Thyroid gland (tissue), 4 donors: ENCODE measurements around the gene PIGL. TPM values are rescaled to one million over a fixed set of nuclear protein-coding genes. Genes with fewer than 3 reads are reported as not detected.
"Not testable (repeated sequence)": the region's sequence is repeated elsewhere in the genome, so short reads cannot be mapped to it uniquely, and the experiment has no call there.

Experiments used
- DNase-seq, 2 donors: peaks; one replicate each; pipeline ENCODE4 v3.0.0-alpha.2; 2019
- H3K27ac ChIP-seq, 3 donors: fragments of 200-600 bp; sonication (generic); 1 replicate in 2 of 3; 2 replicates in 1 of 3; pipeline ENCODE4 v1.5.1; 2016 to 2019; ENCODE audit warnings: mild to moderate bottlenecking in 1 of 3, moderate library complexity in 1 of 3
- H3K27me3 ChIP-seq: fragments of 200-600 bp; sonication (generic); one replicate; pipeline ENCODE4 v1.5.1; 2019
- H3K36me3 ChIP-seq, 2 donors: fragments of 200-600 bp; sonication (generic); one replicate each; pipeline ENCODE4 v1.5.1; 2016 to 2019
- H3K4me1 ChIP-seq, 2 donors: fragments of 200-600 bp; sonication (generic); one replicate each; pipeline ENCODE4 v1.5.1; 2017 to 2019
- H3K4me3 ChIP-seq, 3 donors: fragments of 200-600 bp; sonication (generic); replicated peaks in 1 of 3; 1 replicate in 2 of 3; 2 replicates in 1 of 3; pipeline ENCODE4 v1.5.1; 2016; ENCODE audit warnings: mild to moderate bottlenecking in 1 of 3
- H3K9me3 ChIP-seq: fragments of 200-600 bp; sonication (generic); one replicate; pipeline ENCODE4 v1.5.1; 2017
- CTCF ChIP-seq, 6 experiments: fragments of 200-600 bp in 3 of 6; fragments of 450-650 bp in 3 of 6; sonication (generic) in 3 of 6; IDR thresholded peaks; one replicate each; pipeline ENCODE4 v1.5.1; 2016 to 2019; ENCODE audit warnings: antibody characterized with exemption in 6 of 6, mild to moderate bottlenecking in 2 of 6, inconsistent platforms in 1 of 6, moderate library complexity in 1 of 6
- POLR2A ChIP-seq, 2 donors: fragments of 450-650 bp; IDR thresholded peaks; one replicate each; pipeline ENCODE4 v1.6.1; 2017; ENCODE audit warnings: antibody characterized with exemption in 2 of 2, mild to moderate bottlenecking in 2 of 2, moderate library complexity in 1 of 2
- WGBS, 2 donors: methylation state at CpG; one replicate each; pipeline ENCODE4 v1.1.5; 2017; 5-methylcytosine and 5-hydroxymethylcytosine counted together
- intact Hi-C: fragments of 100-400 bp; cut with DNase I; formaldehyde crosslinking; loops from one replicate; pipeline ENCODE4 v1.15.1; 2023
- total RNA-seq, 4 donors: library from RNA; depleted of rRNA; stranded (reverse); fragments of >200 nt; gene quantifications; one replicate each; pipeline ENCODE4 v1.2.3, GENCODE V29; 2016

The PIGL gene
- total RNA-seq, 4 donors from 2014 or later = 48.8 to 96.0 (median 60.9) TPM

- Histone ChIP-seq H3K27ac (no peak overlapping the region), H3K4me1 (peaks cover 5 to 11% of the 10 kb centered on the region in 2 donors), H3K36me3 (peaks cover 4 to 9% of the 10 kb centered on the region in 2 donors), H3K9me3 (no peaks in the 10 kb centered on the region), H3K27me3 (no peaks in the 10 kb centered on the region), H3K4me3 (no peak overlapping the region)
- no peak for TF ChIP-seq CTCF (IDR thresholded peaks at IDR 0.05)
- TF ChIP-seq POLR2A (IDR thresholded peaks at IDR 0.05) = no peak
- no peak for DNase-seq
- 85 to 87% methylated on average over 3 of the region's 3 CpGs for WGBS, 2 donors
- intact Hi-C loops = no loop called here
These were observed 27.1 kb upstream of the PIGL start for GRCh38 chr17:16189791-16190348.

DNA sequence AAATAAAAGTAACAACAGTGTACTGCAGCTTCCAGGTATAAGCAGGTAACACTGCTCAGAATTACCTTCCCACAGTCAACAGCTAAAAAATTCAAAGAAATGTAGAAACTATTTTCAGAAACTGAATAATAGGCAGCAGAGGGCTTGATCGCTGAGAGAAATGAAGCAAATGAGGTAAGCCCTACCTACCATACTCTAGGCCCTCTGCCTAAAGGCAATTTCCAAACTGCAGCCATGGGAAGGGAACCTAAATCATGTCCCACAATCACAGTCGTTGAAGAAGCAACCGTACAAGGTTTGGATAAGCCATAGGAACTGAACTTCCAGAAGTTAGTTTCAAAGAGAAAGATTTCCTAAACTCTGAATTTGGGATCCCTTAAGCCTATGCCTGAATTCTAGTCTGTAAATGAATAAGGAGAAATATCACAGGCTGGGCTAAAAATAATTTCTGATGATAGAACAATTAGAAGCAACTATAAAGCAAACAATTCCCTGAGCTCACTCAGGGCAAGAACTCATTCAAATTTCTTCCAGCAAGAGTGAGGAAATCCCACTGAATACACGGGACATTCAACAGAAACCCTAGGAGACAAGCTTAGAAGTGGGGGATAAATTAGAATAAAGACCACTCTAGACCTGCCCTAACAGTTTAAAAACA, 26.2 kb upstream of the PIGL start:
- Histone ChIP-seq H3K27ac (no peak overlapping the region), H3K27me3 (no peaks in the 10 kb centered on the region), H3K36me3 (peaks cover 4 to 7% of the 10 kb centered on the region in 2 donors), H3K4me1 (peaks cover 5 to 11% of the 10 kb centered on the region in 2 donors), H3K4me3 (no peak overlapping the region), H3K9me3 (no peaks in the 10 kb centered on the region)
- 75 to 82% methylated on average over 4 of the region's 4 CpGs for WGBS, 2 donors
- DNase-seq = no peak
- no peak for TF ChIP-seq CTCF (IDR thresholded peaks at IDR 0.05)
- no peak for TF ChIP-seq POLR2A (IDR thresholded peaks at IDR 0.05)
- intact Hi-C loops = no loop called here

DNA sequence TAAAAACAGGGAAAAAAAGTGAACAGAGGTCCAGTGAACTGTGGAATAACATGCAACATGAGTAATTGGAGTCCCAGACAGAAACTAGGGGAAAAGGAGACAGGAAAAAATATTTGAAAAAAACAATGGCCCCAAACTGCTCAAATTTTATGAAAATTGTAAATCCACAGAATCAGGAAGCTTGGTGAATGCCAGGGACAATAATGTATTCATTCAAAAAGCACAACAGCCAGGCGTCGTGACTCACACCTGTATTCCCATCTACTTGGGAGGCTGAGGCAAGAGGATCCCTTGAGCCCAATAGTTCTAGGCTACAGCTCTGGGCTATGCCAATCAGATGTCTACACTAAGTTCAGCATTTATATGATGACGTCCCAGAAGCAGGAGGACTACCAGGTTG, 25.4 kb upstream of the PIGL start:
- no peak for TF ChIP-seq CTCF (IDR thresholded peaks at IDR 0.05)
- no peak for TF ChIP-seq POLR2A (IDR thresholded peaks at IDR 0.05)
- Histone ChIP-seq H3K4me1 (peaks cover 5 to 11% of the 10 kb centered on the region in 2 donors), H3K4me3 (no peak overlapping the region), H3K9me3 (no peaks in the 10 kb centered on the region), H3K27ac (no peak overlapping the region), H3K36me3 (peaks cover 4% of the 10 kb centered on the region in 2 donors), H3K27me3 (no peaks in the 10 kb centered on the region)
- no peak for DNase-seq
- 78 to 90% methylated on average over 3 of the region's 3 CpGs for WGBS, 2 donors
- intact Hi-C loops = no loop called here

DNA sequence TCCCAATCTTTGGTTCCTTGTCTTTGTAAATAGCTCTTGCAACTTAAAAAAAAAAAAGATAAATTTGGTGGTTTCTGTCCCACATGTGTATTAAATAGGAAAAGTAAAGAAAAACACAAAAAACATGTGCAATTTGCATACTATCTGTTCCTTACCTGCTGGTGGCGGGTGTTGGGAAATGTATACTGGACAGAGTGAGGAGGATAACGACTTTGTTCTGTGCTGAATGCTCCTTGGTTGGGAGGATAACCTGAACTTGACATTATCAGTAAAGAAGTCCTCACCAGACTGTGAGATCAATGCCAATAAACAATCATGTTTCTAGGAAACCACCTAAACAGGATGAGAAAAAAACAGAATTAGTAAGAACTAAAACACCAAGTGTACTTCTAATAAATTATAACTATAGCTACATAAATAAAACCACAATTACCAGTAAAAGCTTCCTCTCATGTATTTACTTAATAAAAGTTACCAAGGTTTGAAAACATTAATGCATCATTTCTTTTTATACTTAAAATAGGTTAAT, 22.6 kb upstream of the PIGL start:
- H3K4me3 ChIP-seq, DNase-seq, H3K36me3 ChIP-seq, intact Hi-C loops, H3K27me3 ChIP-seq, H3K27ac ChIP-seq, H3K9me3 ChIP-seq: not testable (repeated sequence)
- whole genome bisulfite sequencing, 2 donors = 81 to 88% methylated on average over 2 of the region's 2 CpGs
- H3K4me1 ChIP-seq = peaks cover 8 to 14% of the 10 kb centered on the region in 2 donors

DNA sequence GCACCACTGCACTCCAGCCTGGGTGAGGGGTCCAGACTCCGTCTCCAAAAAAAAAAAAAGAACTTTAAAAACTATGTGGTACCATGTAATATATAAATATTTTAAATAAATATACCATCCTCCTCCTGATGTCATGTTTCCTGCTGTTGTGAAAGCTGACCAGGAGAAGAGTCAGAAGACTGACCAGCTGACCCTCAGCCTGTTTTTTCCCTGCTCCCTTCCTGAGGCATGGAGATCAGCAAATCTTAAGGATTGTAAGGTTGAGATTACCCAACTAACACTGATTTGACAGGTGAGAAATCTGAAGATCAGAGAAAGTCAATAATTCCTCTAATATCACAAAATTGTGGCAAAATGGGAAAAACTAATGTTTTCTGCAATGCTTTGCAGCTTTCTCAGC, 19.7 kb upstream of the PIGL start:
- no peak for DNase-seq
- Histone ChIP-seq H3K9me3 (no peaks in the 10 kb centered on the region), H3K27ac (no peak overlapping the region), H3K27me3 (no peaks in the 10 kb centered on the region), H3K4me1 (peaks cover 22 to 36% of the 10 kb centered on the region in 2 donors), H3K4me3 (no peak overlapping the region), H3K36me3 (peaks cover 4% of the 10 kb centered on the region in 2 donors)
- TF ChIP-seq POLR2A (IDR thresholded peaks at IDR 0.05) (no peak), CTCF (IDR thresholded peaks at IDR 0.05) (no peak)
- intact Hi-C loops = no loop called here
- WGBS, 2 donors = 90 to 100% methylated on average over 1 of the region's 1 CpG
